HepG2 (cell line): Measurements from ENCODE around the gene VWA3A. TPM values are rescaled to one million over a fixed set of nuclear protein-coding genes. Genes with fewer than 3 reads are reported as not detected.

Source experiments
- ATRX ChIP-seq: sonication (generic); formaldehyde crosslinking; IDR thresholded peaks from 2 replicates; pipeline ENCODE4 v1.4.0; 2020; ENCODE audit warnings: missing genetic modification reagents, borderline replicate concordance
- BHLHE40 ChIP-seq: IDR thresholded peaks from 2 replicates; pipeline ENCODE4 v1.6.1; 2011; ENCODE audit warnings: low read length, improper control_type of control experiment
- CREM ChIP-seq, 2 experiments: sonication (generic) in 1 of 2; formaldehyde crosslinking in 1 of 2; IDR thresholded peaks; 2 replicates each; pipeline versions ENCODE4 v1.4.0 to v1.6.1; 2016 to 2020; ENCODE audit warnings: antibody characterized with exemption in 1 of 2, mild to moderate bottlenecking in 1 of 2, missing genetic modification reagents in 1 of 2
- FOXC1 ChIP-seq: sonication (generic); formaldehyde crosslinking; IDR thresholded peaks from 2 replicates; pipeline ENCODE4 v1.8.0; 2022; ENCODE audit warnings: mild to moderate bottlenecking, missing genetic modification reagents, borderline replicate concordance
- JUNB ChIP-seq: sonication (generic); formaldehyde crosslinking; IDR thresholded peaks from 2 replicates; pipeline ENCODE4 v1.8.0; 2022; ENCODE audit warnings: missing genetic modification reagents, mild to moderate bottlenecking, borderline replicate concordance
- KAT2B ChIP-seq: fragments of 150-350 bp; IDR thresholded peaks from 2 replicates; pipeline ENCODE4 v1.6.1; 2014; ENCODE audit warnings: low read depth, low read length, borderline replicate concordance
- MATR3 ChIP-seq: sonication (generic); formaldehyde crosslinking; IDR thresholded peaks from 2 replicates; pipeline ENCODE4 v1.4.0; 2020; ENCODE audit warnings: missing genetic modification reagents
- MYC ChIP-seq: sonication (generic); formaldehyde crosslinking; IDR thresholded peaks from 2 replicates; pipeline ENCODE4 v1.9.0; 2021; ENCODE audit warnings: missing genetic modification reagents, borderline replicate concordance
- NFIC ChIP-seq: IDR thresholded peaks from 2 replicates; pipeline ENCODE4 v1.6.1; 2012; ENCODE audit warnings: mild to moderate bottlenecking, low read length, inconsistent platforms
- PAWR ChIP-seq: sonication (generic); formaldehyde crosslinking; IDR thresholded peaks from 2 replicates; pipeline ENCODE4 v1.4.0; 2020; ENCODE audit warnings: missing genetic modification reagents, mild to moderate bottlenecking, borderline replicate concordance
- THAP11 ChIP-seq: IDR thresholded peaks from 2 replicates; pipeline ENCODE4 v1.6.1; 2016; ENCODE audit warnings: missing biosample characterization, missing genetic modification reagents
- ZFP1 ChIP-seq: IDR thresholded peaks from 2 replicates; pipeline ENCODE4 v1.6.1; 2016
- ZFP90 ChIP-seq: sonication (generic); formaldehyde crosslinking; IDR thresholded peaks from 2 replicates; pipeline ENCODE4 v1.8.0; 2022; ENCODE audit warnings: missing genetic modification reagents, mild to moderate bottlenecking, inconsistent platforms, borderline replicate concordance
- ZNF335 ChIP-seq: sonication (generic); formaldehyde crosslinking; IDR thresholded peaks from 2 replicates; pipeline ENCODE4 v1.4.0; 2020; ENCODE audit warnings: missing genetic modification reagents
- ZNF550 ChIP-seq: sonication (generic); formaldehyde crosslinking; IDR thresholded peaks from 2 replicates; pipeline ENCODE4 v1.4.0; 2020; ENCODE audit warnings: mild to moderate bottlenecking, missing genetic modification reagents, borderline replicate concordance
- ZNF563 ChIP-seq: sonication (generic); formaldehyde crosslinking; IDR thresholded peaks from 2 replicates; pipeline ENCODE4 v1.8.0; 2022; ENCODE audit warnings: mild to moderate bottlenecking, moderate library complexity, missing genetic modification reagents
- ZNF720 ChIP-seq: sonication (generic); formaldehyde crosslinking; IDR thresholded peaks from 2 replicates; pipeline ENCODE4 v1.4.0; 2020; ENCODE audit warnings: missing genetic modification reagents
- ZNF773 ChIP-seq: sonication (generic); formaldehyde crosslinking; IDR thresholded peaks from 2 replicates; pipeline ENCODE4 v1.4.0; 2020; ENCODE audit warnings: missing genetic modification reagents, borderline replicate concordance
- polyA plus RNA-seq, 8 experiments: library from polyadenylated mRNA; depleted of rRNA in 3 of 8; stranded (reverse) in 7 of 8; unstranded in 1 of 8; fragments of >200 nt; fragmentation: Illumina TruSeq in 4 of 8; extraction: Trizol in 4 of 8; gene quantifications; 2 replicates each; pipeline versions ENCODE4 v1.2.1 to v1.2.3, GENCODE V29; 2011 to 2016; ENCODE audit warnings: low read depth in 4 of 8, missing spikeins in 1 of 8, mixed read lengths in 1 of 8; ENCODE audit not compliant: insufficient read depth in 1 of 8
- total RNA-seq, 5 experiments: library from RNA; depleted of rRNA; stranded (reverse); fragments of >200 nt; fragmentation: Illumina TruSeq; extraction: Trizol; gene quantifications; 2 replicates each; pipeline ENCODE4 v1.2.3, GENCODE V29; 2016; ENCODE audit warnings: low read depth in 1 of 5
- TF ChIP-seq, protein P1 (sequence below), 2 experiments: sonication (generic) in 1 of 2; formaldehyde crosslinking in 1 of 2; IDR thresholded peaks; 2 replicates each; pipeline versions ENCODE4 v1.6.1 to v1.9.0; 2014 to 2022; ENCODE audit warnings: antibody characterized with exemption in 1 of 2, borderline replicate concordance in 1 of 2, inconsistent platforms in 1 of 2, low read depth in 1 of 2, missing genetic modification reagents in 1 of 2
- TF ChIP-seq, protein P2 (sequence below): sonication (generic); formaldehyde crosslinking; IDR thresholded peaks from 2 replicates; pipeline ENCODE4 v1.4.0; 2020; ENCODE audit warnings: low read depth, missing genetic modification reagents

Gene VWA3A
- total and polyA plus RNA-seq, 2 of the 13 experiments (the other 11 are each of a cell fraction or from before 2014, with no cell fraction given) = 0.03 to 0.07 TPM

DNA sequence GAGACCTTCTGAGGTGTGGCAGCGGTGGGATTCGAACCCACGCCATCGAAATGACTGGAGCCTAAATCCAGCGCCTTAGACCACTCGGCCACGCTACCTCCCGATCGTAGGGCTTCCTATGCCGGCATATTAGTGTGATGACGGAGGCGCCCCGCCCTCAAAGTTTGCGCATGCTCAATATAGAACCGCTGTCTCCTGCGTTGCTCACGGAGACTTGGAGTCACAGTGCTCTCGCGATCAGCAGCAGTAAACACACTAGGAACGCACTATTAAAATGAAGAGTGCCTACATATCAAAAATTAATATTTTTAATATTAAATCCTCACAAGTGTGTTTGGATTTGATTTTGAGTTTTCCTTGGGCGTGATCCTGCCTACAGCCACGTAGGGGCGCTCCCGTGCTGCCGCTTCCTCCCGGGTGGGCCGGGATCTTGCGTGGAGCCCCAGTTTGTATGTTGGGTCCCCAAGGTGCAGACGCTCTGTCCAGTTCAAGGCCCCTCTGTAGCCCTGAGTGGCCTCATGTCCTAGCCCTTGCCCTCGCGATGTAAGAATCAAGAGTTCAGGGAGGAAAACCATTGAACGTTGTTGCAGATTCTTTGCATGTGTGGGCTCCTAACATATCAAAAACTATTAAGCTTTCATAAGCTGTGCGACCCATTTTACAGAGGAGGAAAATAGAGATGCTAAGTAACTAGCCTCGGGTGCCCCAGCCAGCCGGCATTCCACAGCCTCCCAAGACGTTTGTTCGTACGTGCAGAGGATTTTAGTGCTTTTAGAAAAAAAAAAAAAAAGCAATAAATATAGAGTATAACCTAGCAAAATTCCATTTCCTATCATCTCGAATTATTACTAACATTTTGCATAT is 103.6 kb downstream of the VWA3A start (continued):
- TF ChIP-seq PAWR (CRISPR knock-in tag) (no peak), ZFP90 (no peak), ZNF563 (no peak), CREM (IDR thresholded peaks at IDR 0.05) (peak; percentile 64; the same call in 1 of the 2 replicates), CREM (CRISPR knock-in tag; IDR thresholded peaks at IDR 0.05) (no peak), ZNF773 (CRISPR knock-in tag) (no peak; the same call in 1 of the 2 replicates), JUNB (CRISPR knock-in tag) (no peak), ZNF720 (CRISPR knock-in tag) (no peak), ZNF550 (CRISPR knock-in tag) (no peak; the same call in 1 of the 2 replicates), NFIC (no peak), THAP11 (CRISPR knock-in tag) (peak; percentile 86), KAT2B (no peak), ZFP1 (CRISPR knock-in tag) (peak; percentile 95), MATR3 (CRISPR knock-in tag) (no peak), MYC (CRISPR knock-in tag) (peak; percentile 36), ZNF335 (CRISPR knock-in tag) (peak; percentile 90), FOXC1 (CRISPR knock-in tag) (peak; percentile 63), ATRX (no peak; the same call in 1 of the 2 replicates), BHLHE40 (no peak)
- TF ChIP-seq, protein P1, sequence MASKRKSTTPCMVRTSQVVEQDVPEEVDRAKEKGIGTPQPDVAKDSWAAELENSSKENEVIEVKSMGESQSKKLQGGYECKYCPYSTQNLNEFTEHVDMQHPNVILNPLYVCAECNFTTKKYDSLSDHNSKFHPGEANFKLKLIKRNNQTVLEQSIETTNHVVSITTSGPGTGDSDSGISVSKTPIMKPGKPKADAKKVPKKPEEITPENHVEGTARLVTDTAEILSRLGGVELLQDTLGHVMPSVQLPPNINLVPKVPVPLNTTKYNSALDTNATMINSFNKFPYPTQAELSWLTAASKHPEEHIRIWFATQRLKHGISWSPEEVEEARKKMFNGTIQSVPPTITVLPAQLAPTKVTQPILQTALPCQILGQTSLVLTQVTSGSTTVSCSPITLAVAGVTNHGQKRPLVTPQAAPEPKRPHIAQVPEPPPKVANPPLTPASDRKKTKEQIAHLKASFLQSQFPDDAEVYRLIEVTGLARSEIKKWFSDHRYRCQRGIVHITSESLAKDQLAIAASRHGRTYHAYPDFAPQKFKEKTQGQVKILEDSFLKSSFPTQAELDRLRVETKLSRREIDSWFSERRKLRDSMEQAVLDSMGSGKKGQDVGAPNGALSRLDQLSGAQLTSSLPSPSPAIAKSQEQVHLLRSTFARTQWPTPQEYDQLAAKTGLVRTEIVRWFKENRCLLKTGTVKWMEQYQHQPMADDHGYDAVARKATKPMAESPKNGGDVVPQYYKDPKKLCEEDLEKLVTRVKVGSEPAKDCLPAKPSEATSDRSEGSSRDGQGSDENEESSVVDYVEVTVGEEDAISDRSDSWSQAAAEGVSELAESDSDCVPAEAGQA (IDR thresholded peaks at IDR 0.05; ENCODE audit: low read depth) = peak; percentile 34; the same call in 1 of the 2 replicates
- TF ChIP-seq, protein P1 (CRISPR knock-in tag; IDR thresholded peaks at IDR 0.05; ENCODE audit: borderline replicate concordance) = no peak
- TF ChIP-seq, protein P2, sequence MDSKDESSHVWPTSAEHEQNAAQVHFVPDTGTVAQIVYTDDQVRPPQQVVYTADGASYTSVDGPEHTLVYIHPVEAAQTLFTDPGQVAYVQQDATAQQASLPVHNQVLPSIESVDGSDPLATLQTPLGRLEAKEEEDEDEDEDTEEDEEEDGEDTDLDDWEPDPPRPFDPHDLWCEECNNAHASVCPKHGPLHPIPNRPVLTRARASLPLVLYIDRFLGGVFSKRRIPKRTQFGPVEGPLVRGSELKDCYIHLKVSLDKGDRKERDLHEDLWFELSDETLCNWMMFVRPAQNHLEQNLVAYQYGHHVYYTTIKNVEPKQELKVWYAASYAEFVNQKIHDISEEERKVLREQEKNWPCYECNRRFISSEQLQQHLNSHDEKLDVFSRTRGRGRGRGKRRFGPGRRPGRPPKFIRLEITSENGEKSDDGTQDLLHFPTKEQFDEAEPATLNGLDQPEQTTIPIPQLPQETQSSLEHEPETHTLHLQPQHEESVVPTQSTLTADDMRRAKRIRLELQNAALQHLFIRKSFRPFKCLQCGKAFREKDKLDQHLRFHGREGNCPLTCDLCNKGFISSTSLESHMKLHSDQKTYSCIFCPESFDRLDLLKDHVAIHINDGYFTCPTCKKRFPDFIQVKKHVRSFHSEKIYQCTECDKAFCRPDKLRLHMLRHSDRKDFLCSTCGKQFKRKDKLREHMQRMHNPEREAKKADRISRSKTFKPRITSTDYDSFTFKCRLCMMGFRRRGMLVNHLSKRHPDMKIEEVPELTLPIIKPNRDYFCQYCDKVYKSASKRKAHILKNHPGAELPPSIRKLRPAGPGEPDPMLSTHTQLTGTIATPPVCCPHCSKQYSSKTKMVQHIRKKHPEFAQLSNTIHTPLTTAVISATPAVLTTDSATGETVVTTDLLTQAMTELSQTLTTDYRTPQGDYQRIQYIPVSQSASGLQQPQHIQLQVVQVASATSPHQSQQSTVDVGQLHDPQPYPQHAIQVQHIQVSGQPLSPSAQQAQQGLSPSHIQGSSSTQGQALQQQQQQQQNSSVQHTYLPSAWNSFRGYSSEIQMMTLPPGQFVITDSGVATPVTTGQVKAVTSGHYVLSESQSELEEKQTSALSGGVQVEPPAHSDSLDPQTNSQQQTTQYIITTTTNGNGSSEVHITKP (CRISPR knock-in tag) = peak; percentile 83
